ENCODE data around the gene KLHL3. TPM values are rescaled to one million over a fixed set of nuclear protein-coding genes. Genes with fewer than 3 reads are reported as not detected.

KLHL3 gene
- polyA plus RNA-seq, 1 of the 3 experiments (the other 2 are of a cell fraction): 3.8 TPM

GRCh38 chr5:137572042-137572695 lies 163.7 kb downstream of the KLHL3 start:
- Histone ChIP-seq H3K36me3 (replicated peaks in 1 of 2; ENCODE audit: control insufficient read depth in 1 of 2, insufficient read depth in 2 of 2, low read length in 1 of 2) (no peaks in the 10 kb centered on the region), H2AFZ (ENCODE audit: low read depth) (no peak overlapping the region), H3K4me1 (ENCODE audit: control insufficient read depth in 1 of 2, insufficient read depth in 2 of 2, low read depth in 1 of 2, low read length in 1 of 2) (peaks cover 0 to 13% of the 10 kb centered on the region in 2 experiments; a peak in 3 of 4 replicates), H3F3A (replicated peaks; ENCODE audit: insufficient read depth) (no peaks in the 10 kb centered on the region), H3K27ac (ENCODE audit: low read depth in 2 of 2, low read length in 1 of 2) (no peak overlapping the region), H3K27me3 (ENCODE audit: insufficient read depth) (no peaks in the 10 kb centered on the region; the same call in 1 of the 2 replicates), H3K79me2 (ENCODE audit: insufficient read depth) (no peaks in the 10 kb centered on the region), H3K9me3 (no peaks in the 10 kb centered on the region), H4K20me1 (ENCODE audit: insufficient read depth) (no peaks in the 10 kb centered on the region), H3K4me2 (no peak overlapping the region), H3K4me3 (ENCODE audit: low read depth in 2 of 2, low read length in 1 of 2) (no peak overlapping the region), H3K9me2 (no peaks in the 10 kb centered on the region), H3K9ac (no peak overlapping the region)
- no peak for TF ChIP-seq REST (IDR thresholded peaks at IDR 0.05; ENCODE audit: low read depth, low read length)
- no peak for TF ChIP-seq IRF3 (IDR thresholded peaks at IDR 0.05; ENCODE audit: low read depth, low read length)
- TF ChIP-seq FOXJ3 (CRISPR knock-in tag; IDR thresholded peaks at IDR 0.05): no peak
- no peak for TF ChIP-seq FOSL2 (IDR thresholded peaks at IDR 0.05; ENCODE audit: borderline replicate concordance, low read depth)
- TF ChIP-seq FOXM1 (IDR thresholded peaks at IDR 0.05; ENCODE audit: low read depth): no peak
- no peak for DNase-seq
- CTCF ChIA-PET: no interaction called here
- POLR2A ChIA-PET: no interaction called here
- WGBS (ENCODE audit: low lambda C conversion rate): 77% methylated on average over 5 of the region's 5 CpGs

- no peaks in the 10 kb centered on the region for H4K20me1 ChIP-seq (ENCODE audit: insufficient read depth)
- CTCF ChIA-PET: interaction anchor here (0.9 kb wide), 1 partner anchor 11 kb away, joined by 3 read pairs; no protein-coding TSS in a partner anchor
- H3K9ac ChIP-seq: no peak overlapping the region
- H3K4me2 ChIP-seq: no peak overlapping the region
- H2AFZ ChIP-seq (ENCODE audit: low read depth): no peak overlapping the region
- no peaks in the 10 kb centered on the region for H3F3A ChIP-seq (replicated peaks; ENCODE audit: insufficient read depth)
- no peak overlapping the region for H3K4me3 ChIP-seq (ENCODE audit: low read depth in 2 of 2, low read length in 1 of 2)
- no peaks in the 10 kb centered on the region; the same call in 1 of the 2 replicates for H3K27me3 ChIP-seq (ENCODE audit: insufficient read depth)
- WGBS (ENCODE audit: low lambda C conversion rate): 58% methylated on average over 6 of the region's 6 CpGs
- H3K4me1 ChIP-seq (ENCODE audit: control insufficient read depth in 1 of 2, insufficient read depth in 2 of 2, low read depth in 1 of 2, low read length in 1 of 2): peaks cover 16 to 34% of the 10 kb centered on the region in 2 experiments; a peak in 3 of 4 replicates
- H3K9me2 ChIP-seq: no peaks in the 10 kb centered on the region
- no peaks in the 10 kb centered on the region for H3K9me3 ChIP-seq
- POLR2A ChIA-PET: no interaction called here
- H3K36me3 ChIP-seq (replicated peaks in 1 of 2; ENCODE audit: control insufficient read depth in 1 of 2, insufficient read depth in 2 of 2, low read length in 1 of 2): no peaks in the 10 kb centered on the region
- DNase-seq: no peak
- H3K27ac ChIP-seq (ENCODE audit: low read depth in 2 of 2, low read length in 1 of 2): no peak overlapping the region
- no peaks in the 10 kb centered on the region for H3K79me2 ChIP-seq (ENCODE audit: insufficient read depth)
- no peak for TF ChIP-seq EZH2phosphoT487 (IDR thresholded peaks at IDR 0.05; ENCODE audit: borderline replicate concordance, low read depth)
- no peak for TF ChIP-seq SIN3A (IDR thresholded peaks at IDR 0.05; ENCODE audit: borderline replicate concordance, low read depth, low read length)
- TF ChIP-seq MEF2A (IDR thresholded peaks at IDR 0.05; ENCODE audit: borderline replicate concordance, low read depth): no peak
- TF ChIP-seq REST (IDR thresholded peaks at IDR 0.05; ENCODE audit: low read depth, low read length): no peak
- no peak for TF ChIP-seq SMC3 (IDR thresholded peaks at IDR 0.05; ENCODE audit: low read depth, low read length)
- TF ChIP-seq RCOR1 (IDR thresholded peaks at IDR 0.05; ENCODE audit: low read length): no peak
- no peak for TF ChIP-seq CTCF (IDR thresholded peaks at IDR 0.05)
- no peak for TF ChIP-seq FOXJ3 (CRISPR knock-in tag; IDR thresholded peaks at IDR 0.05)
These were observed 165.8 kb downstream of the KLHL3 start for GRCh38 chr5:137570070-137570469.
